ENCODE measurements around the gene CDK5.
A peak's percentile ranks its signal among the peaks of the same experiment; 100 is the strongest.

Gene CDK5

DNA sequence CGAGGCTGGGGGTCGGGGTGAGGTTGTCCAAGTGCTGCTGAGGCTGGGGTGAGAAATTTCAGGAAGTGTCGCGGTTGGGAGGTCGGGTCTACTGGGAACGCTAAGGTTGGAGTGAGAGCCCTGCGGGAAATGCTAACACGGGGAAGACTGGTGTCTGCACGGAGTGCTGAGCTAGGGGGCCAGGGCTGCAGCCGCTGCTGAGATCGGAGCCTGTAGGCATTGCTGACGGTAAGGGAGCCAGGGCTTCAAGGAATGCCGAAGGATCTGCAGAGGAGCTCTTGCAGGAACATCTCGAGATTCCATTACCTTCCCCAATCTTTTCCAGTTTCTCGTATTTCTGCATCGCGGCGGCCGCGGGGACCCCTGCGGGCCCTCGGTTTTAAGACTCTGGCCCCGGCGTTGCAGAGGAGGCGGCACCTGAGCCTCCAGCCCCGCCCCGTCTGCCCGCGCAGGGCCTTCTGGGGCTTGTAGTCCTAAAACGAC is at the start of gene CDK5:
CDK5 (minus strand) TSS at position 392 of the 483 bp plus-strand sequence; CDS start at position 343, 49 bp downstream.
- Histone ChIP-seq H3K9me3 (ENCODE audit: control insufficient read depth in 5 of 5, low read length in 5 of 5) (no peaks in the 10 kb centered on the region), H3K36me3 (ENCODE audit: control insufficient read depth in 5 of 5, insufficient read depth in 5 of 5, low read length in 5 of 5) (peaks cover 0 to 16% (median 2%) of the 10 kb centered on the region in 5 donors), H3K4me1 (ENCODE audit: control insufficient read depth in 5 of 5, insufficient read depth in 5 of 5, low read length in 5 of 5) (peaks cover 6 to 63% (median 50%) of the 10 kb centered on the region in 5 donors), H3K4me3 (ENCODE audit: low read depth in 1 of 5, low read length in 5 of 5) (peak within 1 kb of the TSS; percentile 89 to 96 (median 94)), H3K27me3 (ENCODE audit: control insufficient read depth in 5 of 5, insufficient read depth in 4 of 5, low read length in 5 of 5) (no peaks in the 10 kb centered on the region), H3K9ac (ENCODE audit: low read length in 5 of 5) (peak within 1 kb of the TSS; percentile 78 to 94 (median 83)), H3K27ac (ENCODE audit: low read depth, low read length) (peak within 1 kb of the TSS; percentile 97)

DNA sequence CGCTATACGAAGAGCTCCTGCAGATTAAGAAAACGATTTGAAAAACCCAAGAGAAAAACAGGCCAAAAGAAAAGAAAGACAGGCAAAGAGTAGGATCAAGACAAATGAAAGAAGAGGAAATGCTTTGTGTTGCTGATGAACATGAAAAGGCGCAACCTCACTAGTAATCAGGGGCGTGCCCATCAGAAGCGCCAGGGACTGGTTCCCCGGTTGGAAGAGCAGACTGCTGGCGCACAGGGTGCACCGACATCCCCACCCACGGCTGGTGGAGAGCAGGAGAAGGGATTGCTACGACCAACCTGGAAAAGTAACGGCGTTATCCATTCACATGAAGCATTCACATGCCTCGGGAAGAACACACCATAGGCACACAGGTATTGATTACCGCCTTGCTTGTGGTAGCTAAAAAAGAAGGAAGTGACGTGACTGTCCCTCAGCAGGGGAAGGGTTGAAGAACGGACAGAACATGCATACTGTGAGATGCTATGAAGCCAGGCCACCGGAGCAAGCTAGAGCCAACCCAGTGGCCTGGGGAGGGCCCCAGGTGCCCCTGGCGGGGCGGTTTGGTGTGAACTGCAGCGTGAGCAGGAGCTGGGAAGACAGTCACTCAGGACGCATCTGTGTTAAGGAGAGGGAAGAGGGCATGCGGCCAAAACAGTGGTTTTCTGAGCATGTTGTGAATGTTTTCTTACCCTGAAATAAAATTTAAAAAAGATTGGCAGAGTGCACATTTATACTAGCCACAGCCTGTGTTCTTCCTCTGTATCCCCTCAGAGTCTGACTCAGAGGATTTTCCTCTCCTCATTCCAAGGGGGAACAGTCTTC is 46.9 kb upstream of the CDK5 start:
- no peaks in the 10 kb centered on the region for H3K9me3 ChIP-seq (ENCODE audit: control insufficient read depth in 5 of 5, low read length in 5 of 5)
- H3K9ac ChIP-seq (ENCODE audit: low read length in 5 of 5): no peak overlapping the region
- H3K4me3 ChIP-seq (ENCODE audit: low read depth in 1 of 5, low read length in 5 of 5): no peak overlapping the region
- peaks cover 2 to 38% (median 24%) of the 10 kb centered on the region in 5 donors for H3K4me1 ChIP-seq (ENCODE audit: control insufficient read depth in 5 of 5, insufficient read depth in 5 of 5, low read length in 5 of 5)
- no peak overlapping the region for H3K27ac ChIP-seq (ENCODE audit: low read depth, low read length)
- peaks cover 0 to 19% (median 7%) of the 10 kb centered on the region in 5 donors for H3K36me3 ChIP-seq (ENCODE audit: control insufficient read depth in 5 of 5, insufficient read depth in 5 of 5, low read length in 5 of 5)
- no peaks in the 10 kb centered on the region for H3K27me3 ChIP-seq (ENCODE audit: control insufficient read depth in 5 of 5, insufficient read depth in 4 of 5, low read length in 5 of 5)

DNA sequence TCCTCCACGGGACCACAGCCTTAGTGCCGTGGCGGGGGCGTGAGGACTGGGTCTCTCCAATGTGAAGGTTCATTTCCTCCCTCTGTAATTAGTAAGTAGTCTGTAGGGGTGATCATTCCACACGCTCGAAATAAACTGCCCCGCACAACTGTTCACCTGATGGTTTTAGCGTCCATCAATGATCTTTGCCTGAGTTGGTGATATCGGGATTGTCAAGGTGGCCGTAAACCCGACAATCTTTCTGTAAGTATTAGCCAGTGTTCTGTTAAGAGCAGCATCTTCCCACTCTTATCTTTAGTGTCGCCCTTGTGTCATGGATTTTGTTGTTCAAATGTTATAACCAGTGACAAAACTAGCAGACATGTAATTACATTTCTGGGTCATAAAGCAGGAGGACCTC is 46.3 kb upstream of the CDK5 start:
- Histone ChIP-seq H3K9me3 (ENCODE audit: control insufficient read depth in 5 of 5, low read length in 5 of 5) (no peaks in the 10 kb centered on the region), H3K4me1 (ENCODE audit: control insufficient read depth in 5 of 5, insufficient read depth in 5 of 5, low read length in 5 of 5) (peaks cover 2 to 36% (median 27%) of the 10 kb centered on the region in 5 donors), H3K36me3 (ENCODE audit: control insufficient read depth in 5 of 5, insufficient read depth in 5 of 5, low read length in 5 of 5) (peaks cover 0 to 19% (median 7%) of the 10 kb centered on the region in 5 donors), H3K27ac (ENCODE audit: low read depth, low read length) (no peak overlapping the region), H3K9ac (ENCODE audit: low read length in 5 of 5) (no peak overlapping the region), H3K27me3 (ENCODE audit: control insufficient read depth in 5 of 5, insufficient read depth in 4 of 5, low read length in 5 of 5) (no peaks in the 10 kb centered on the region), H3K4me3 (ENCODE audit: low read depth in 1 of 5, low read length in 5 of 5) (no peak overlapping the region)

DNA sequence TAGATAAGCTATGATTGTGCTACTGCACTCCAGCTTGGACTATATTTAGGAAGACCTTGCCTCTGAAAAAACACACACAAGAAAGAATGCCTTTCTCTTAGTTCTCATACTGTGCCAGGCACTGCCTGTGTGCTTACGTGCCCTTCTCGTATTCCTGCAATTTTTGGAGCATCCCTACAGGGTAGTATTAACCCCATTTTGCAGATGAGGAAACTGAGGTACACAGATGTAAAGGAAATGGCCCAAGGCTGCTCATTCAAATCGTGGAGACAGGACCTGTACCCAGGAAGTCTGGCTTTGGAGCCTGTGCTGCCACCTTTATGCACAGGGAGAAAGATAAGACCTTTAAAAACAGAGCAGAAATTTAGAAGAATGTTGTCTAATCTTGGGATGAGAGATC is 45.3 kb upstream of the CDK5 start:
- Histone ChIP-seq H3K27me3 (ENCODE audit: control insufficient read depth in 5 of 5, insufficient read depth in 4 of 5, low read length in 5 of 5) (no peaks in the 10 kb centered on the region), H3K27ac (ENCODE audit: low read depth, low read length) (no peak overlapping the region), H3K36me3 (ENCODE audit: control insufficient read depth in 5 of 5, insufficient read depth in 5 of 5, low read length in 5 of 5) (peaks cover 0 to 19% (median 7%) of the 10 kb centered on the region in 5 donors), H3K4me1 (ENCODE audit: control insufficient read depth in 5 of 5, insufficient read depth in 5 of 5, low read length in 5 of 5) (peaks cover 2 to 33% (median 27%) of the 10 kb centered on the region in 5 donors), H3K9ac (ENCODE audit: low read length in 5 of 5) (no peak overlapping the region), H3K4me3 (ENCODE audit: low read depth in 1 of 5, low read length in 5 of 5) (no peak overlapping the region), H3K9me3 (ENCODE audit: control insufficient read depth in 5 of 5, low read length in 5 of 5) (no peaks in the 10 kb centered on the region)

DNA sequence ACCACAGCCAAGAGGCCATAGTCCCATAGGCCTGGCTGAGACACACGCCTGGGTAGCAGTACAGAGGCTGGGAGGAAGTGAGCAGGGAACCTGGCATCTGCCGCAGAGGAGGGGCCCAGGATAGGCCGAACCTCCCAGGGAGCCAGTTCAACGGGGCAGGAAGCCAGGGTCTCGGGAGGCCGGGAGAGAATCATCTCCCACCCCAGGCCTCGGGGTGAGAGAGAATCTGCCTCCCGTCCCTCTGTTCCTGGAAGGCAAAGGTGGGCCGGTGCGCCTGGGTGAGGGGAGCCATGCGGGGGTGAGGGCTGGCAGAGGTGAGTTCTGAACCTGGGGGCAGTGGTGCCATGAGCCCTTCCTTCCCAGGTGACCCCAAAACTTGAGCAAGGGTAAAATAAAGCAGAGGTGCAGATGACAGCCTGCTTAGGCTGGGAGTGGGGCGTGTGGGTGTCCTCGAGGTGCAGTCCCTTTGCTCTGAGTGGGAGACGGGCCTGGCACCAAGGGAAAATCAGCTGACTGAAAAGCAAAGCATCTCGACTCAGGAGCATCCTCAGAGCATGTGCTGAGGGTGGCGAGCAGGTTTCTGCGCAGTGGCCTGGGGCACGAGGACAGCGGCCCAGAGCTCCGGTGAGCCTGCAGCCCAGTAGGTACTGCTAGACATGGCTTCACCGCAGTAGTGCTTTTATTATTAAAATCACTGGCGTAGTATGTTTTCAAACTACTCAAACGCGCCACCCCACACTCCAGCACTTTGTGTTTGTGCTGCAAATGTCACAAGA is 44.1 kb upstream of the CDK5 start:
- peaks cover 2 to 30% (median 25%) of the 10 kb centered on the region in 5 donors for H3K4me1 ChIP-seq (ENCODE audit: control insufficient read depth in 5 of 5, insufficient read depth in 5 of 5, low read length in 5 of 5)

DNA sequence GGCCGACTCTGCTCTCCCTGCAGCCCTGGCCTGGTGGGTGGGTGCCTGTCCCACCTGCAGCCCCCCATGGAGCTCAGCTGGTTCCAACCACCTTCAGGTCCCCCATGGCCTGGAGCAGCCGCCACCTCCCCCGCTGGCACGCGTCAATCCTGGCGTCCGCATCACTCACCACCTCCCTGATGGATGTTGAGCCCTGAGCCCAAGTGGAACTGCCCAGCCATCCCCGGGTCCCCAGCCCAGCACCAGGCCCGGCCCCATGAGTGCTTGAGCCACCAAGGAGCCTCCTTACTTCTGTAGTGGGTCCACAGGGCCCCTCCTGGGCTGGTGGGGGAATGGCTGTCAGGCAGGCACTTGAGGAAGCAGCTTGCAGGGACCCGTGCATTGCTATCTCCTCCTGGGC is 43.2 kb upstream of the CDK5 start:
- Histone ChIP-seq H3K9me3 (ENCODE audit: control insufficient read depth in 5 of 5, low read length in 5 of 5) (no peaks in the 10 kb centered on the region), H3K4me1 (ENCODE audit: control insufficient read depth in 5 of 5, insufficient read depth in 5 of 5, low read length in 5 of 5) (peaks cover 2 to 33% (median 25%) of the 10 kb centered on the region in 5 donors), H3K9ac (ENCODE audit: low read length in 5 of 5) (peak overlapping the region in 2 of 5 donors; percentile 32 to 47), H3K4me3 (ENCODE audit: low read depth in 1 of 5, low read length in 5 of 5) (no peak overlapping the region), H3K27ac (ENCODE audit: low read depth, low read length) (no peak overlapping the region), H3K27me3 (ENCODE audit: control insufficient read depth in 5 of 5, insufficient read depth in 4 of 5, low read length in 5 of 5) (no peaks in the 10 kb centered on the region), H3K36me3 (ENCODE audit: control insufficient read depth in 5 of 5, insufficient read depth in 5 of 5, low read length in 5 of 5) (peaks cover 0 to 14% (median 2%) of the 10 kb centered on the region in 5 donors)

More for the DNA sequence above, 44.1 kb upstream of the CDK5 start:
- Histone ChIP-seq H3K9me3 (ENCODE audit: control insufficient read depth in 5 of 5, low read length in 5 of 5) (no peaks in the 10 kb centered on the region), H3K27me3 (ENCODE audit: control insufficient read depth in 5 of 5, insufficient read depth in 4 of 5, low read length in 5 of 5) (no peaks in the 10 kb centered on the region), H3K36me3 (ENCODE audit: control insufficient read depth in 5 of 5, insufficient read depth in 5 of 5, low read length in 5 of 5) (peaks cover 0 to 19% (median 7%) of the 10 kb centered on the region in 5 donors), H3K27ac (ENCODE audit: low read depth, low read length) (no peak overlapping the region), H3K9ac (ENCODE audit: low read length in 5 of 5) (peak overlapping the region in 1 of 5 donors; percentile 47), H3K4me3 (ENCODE audit: low read depth in 1 of 5, low read length in 5 of 5) (no peak overlapping the region)

DNA sequence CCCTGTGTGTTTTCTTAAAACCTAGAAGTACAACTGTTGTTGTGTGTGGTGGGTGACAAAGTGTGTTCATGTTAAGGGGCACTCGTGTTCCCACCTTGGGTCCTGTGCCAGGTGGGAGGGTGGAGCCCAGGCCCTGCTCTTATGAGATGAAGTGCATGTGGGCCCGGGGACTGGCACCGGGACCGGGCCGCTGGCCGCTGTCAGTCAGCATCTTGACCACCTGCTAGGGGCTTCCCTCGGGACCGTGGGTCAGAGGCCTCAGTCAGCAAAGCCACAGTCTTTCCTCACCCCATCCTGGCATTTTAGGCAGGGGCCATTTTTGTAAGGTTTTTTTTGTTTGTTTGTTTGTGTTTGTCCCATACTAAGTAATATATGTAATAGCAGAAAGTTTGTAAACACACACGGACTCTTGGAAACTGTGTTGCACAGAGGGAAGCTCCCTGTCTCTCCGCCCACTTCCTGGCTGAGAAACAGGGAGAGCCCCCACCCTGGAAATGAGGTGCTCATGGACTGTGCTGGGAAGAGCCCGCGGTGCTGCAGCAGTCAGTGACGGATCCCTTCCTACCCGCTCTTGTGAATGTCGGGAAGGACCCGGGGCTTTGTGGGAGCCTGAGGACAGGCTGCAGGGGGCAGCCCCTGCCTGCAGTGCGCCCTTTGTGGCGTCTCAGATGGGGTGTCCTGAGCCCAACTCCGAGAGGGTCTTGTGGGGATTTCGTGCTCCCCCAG is 42.0 kb upstream of the CDK5 start:
- Histone ChIP-seq H3K4me1 (ENCODE audit: control insufficient read depth in 5 of 5, insufficient read depth in 5 of 5, low read length in 5 of 5) (peaks cover 2 to 36% (median 29%) of the 10 kb centered on the region in 5 donors), H3K4me3 (ENCODE audit: low read depth in 1 of 5, low read length in 5 of 5) (no peak overlapping the region), H3K36me3 (ENCODE audit: control insufficient read depth in 5 of 5, insufficient read depth in 5 of 5, low read length in 5 of 5) (peaks cover 0 to 12% (median 2%) of the 10 kb centered on the region in 5 donors), H3K9ac (ENCODE audit: low read length in 5 of 5) (peak overlapping the region in 1 of 5 donors; percentile 17), H3K9me3 (ENCODE audit: control insufficient read depth in 5 of 5, low read length in 5 of 5) (no peaks in the 10 kb centered on the region), H3K27me3 (ENCODE audit: control insufficient read depth in 5 of 5, insufficient read depth in 4 of 5, low read length in 5 of 5) (no peaks in the 10 kb centered on the region), H3K27ac (ENCODE audit: low read depth, low read length) (no peak overlapping the region)

DNA sequence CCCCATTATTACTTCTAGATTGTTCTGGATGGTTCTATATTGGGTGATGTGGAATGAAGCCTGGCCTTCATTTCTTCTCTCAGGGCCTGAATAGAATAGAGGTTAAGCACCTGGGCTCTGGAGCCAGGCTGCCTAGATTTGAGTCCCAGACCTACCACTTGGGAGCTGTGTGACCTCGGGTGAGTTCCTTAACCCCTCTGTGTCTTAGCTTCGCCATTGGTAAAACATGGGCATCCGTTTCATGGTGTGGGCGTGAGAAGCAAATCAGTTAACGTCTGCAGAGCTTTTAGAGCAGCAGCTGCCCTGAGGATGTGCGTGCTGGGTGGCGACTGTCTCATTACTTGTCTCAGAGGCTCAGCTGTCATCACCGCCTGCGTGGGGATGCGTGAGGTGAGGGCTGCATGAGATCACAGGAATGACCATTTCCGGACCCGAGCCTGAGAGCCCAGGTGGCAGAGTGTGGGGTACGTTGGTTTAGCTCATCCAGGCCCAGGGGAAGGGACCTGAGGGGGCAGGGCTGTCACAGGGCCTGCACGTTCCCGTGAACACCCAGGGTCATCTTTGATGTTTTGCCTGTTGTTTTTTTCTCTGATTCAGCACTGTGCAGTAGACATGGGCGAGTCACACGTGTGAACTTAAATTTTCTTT is 38.3 kb upstream of the CDK5 start:
- Histone ChIP-seq H3K9me3 (ENCODE audit: control insufficient read depth in 5 of 5, low read length in 5 of 5) (no peaks in the 10 kb centered on the region), H3K4me3 (ENCODE audit: low read depth in 1 of 5, low read length in 5 of 5) (no peak overlapping the region), H3K36me3 (ENCODE audit: control insufficient read depth in 5 of 5, insufficient read depth in 5 of 5, low read length in 5 of 5) (peaks cover 0 to 7% (median 5%) of the 10 kb centered on the region in 5 donors), H3K9ac (ENCODE audit: low read length in 5 of 5) (no peak overlapping the region), H3K4me1 (ENCODE audit: control insufficient read depth in 5 of 5, insufficient read depth in 5 of 5, low read length in 5 of 5) (peaks cover 16 to 58% (median 47%) of the 10 kb centered on the region in 5 donors), H3K27ac (ENCODE audit: low read depth, low read length) (peak overlapping the region; percentile 30), H3K27me3 (ENCODE audit: control insufficient read depth in 5 of 5, insufficient read depth in 4 of 5, low read length in 5 of 5) (no peaks in the 10 kb centered on the region)

DNA sequence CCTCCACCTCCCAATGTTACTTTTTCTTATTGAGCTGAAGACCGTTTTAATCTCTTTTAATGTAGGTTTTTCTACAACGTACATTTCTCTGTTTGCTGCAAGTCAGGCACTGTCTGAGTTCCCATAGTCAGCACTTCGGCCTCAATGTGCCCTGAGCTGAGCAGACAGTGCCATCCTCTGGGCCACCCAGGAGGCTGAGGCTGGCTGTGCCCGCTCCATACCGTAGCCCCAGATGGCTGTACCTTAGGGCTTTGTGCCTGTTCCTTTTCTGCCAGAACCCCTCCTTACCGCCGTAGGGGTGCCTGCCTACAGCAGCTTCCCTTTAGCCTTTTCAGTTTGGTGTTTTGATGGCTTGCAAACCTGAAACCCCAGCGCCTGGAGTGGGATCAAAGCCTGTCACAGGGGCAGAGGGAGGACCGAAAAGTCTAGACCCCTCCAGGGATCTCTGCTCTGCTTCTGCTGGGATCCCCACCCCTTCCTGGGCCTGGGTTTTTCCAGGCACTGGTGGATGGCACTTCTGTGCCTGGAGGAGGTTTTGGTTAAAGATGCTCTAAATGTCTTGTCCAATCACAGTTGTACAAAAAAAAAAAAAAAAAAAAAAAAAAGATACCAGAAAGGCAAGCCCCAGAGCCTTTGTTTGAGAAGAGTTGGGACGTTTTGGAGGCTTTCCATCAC is 37.6 kb upstream of the CDK5 start:
- no peak overlapping the region for H3K4me3 ChIP-seq (ENCODE audit: low read depth in 1 of 5, low read length in 5 of 5)
- H3K27me3 ChIP-seq (ENCODE audit: control insufficient read depth in 5 of 5, insufficient read depth in 4 of 5, low read length in 5 of 5): no peaks in the 10 kb centered on the region
- H3K9ac ChIP-seq (ENCODE audit: low read length in 5 of 5): peak overlapping the region in 2 of 5 donors; percentile 3 to 45
- H3K9me3 ChIP-seq (ENCODE audit: control insufficient read depth in 5 of 5, low read length in 5 of 5): no peaks in the 10 kb centered on the region
- H3K36me3 ChIP-seq (ENCODE audit: control insufficient read depth in 5 of 5, insufficient read depth in 5 of 5, low read length in 5 of 5): peaks cover 0 to 7% (median 4%) of the 10 kb centered on the region in 5 donors
- peak overlapping the region; percentile 30 for H3K27ac ChIP-seq (ENCODE audit: low read depth, low read length)
- H3K4me1 ChIP-seq (ENCODE audit: control insufficient read depth in 5 of 5, insufficient read depth in 5 of 5, low read length in 5 of 5): peaks cover 18 to 62% (median 54%) of the 10 kb centered on the region in 5 donors

Measured in subcutaneous abdominal adipose tissue (tissue), 5 donors.